Vagina (tissue), 2 donors: ENCODE results near the gene SLC15A1. TPM values are rescaled to one million over a fixed set of nuclear protein-coding genes. Genes with fewer than 3 reads are reported as not detected.

Source experiments
- DNase-seq, 2 donors: peaks; one replicate each; pipeline ENCODE4 v3.0.0-alpha.2; 2017; ENCODE audit errors: extremely low spot score in 2 of 2
- H3K27ac ChIP-seq: fragments of 200-600 bp; sonication (generic); one replicate; pipeline ENCODE4 v1.5.1; 2019
- H3K27me3 ChIP-seq: fragments of 200-600 bp; sonication (generic); one replicate; pipeline ENCODE4 v1.5.1; 2019
- H3K36me3 ChIP-seq, 2 donors: fragments of 200-600 bp; sonication (generic); one replicate each; pipeline ENCODE4 v1.5.1; 2017 to 2019
- H3K4me1 ChIP-seq: fragments of 200-600 bp; sonication (generic); one replicate; pipeline ENCODE4 v1.5.1; 2019
- H3K4me3 ChIP-seq, 2 donors: fragments of 200-600 bp; sonication (generic); 1 replicate in 1 of 2; 2 replicates in 1 of 2; pipeline ENCODE4 v1.5.1; 2016 to 2019
- H3K9me3 ChIP-seq: fragments of 200-600 bp; sonication (generic); one replicate; pipeline ENCODE4 v1.5.1; 2019
- POLR2A ChIP-seq, 2 donors: fragments of 450-650 bp; IDR thresholded peaks; one replicate each; pipeline ENCODE4 v1.6.1; 2017; ENCODE audit warnings: antibody characterized with exemption in 2 of 2, mild to moderate bottlenecking in 2 of 2, moderate library complexity in 2 of 2
- POLR2AphosphoS5 ChIP-seq, 2 donors: sonication (generic); formaldehyde crosslinking; IDR thresholded peaks; one replicate each; pipeline ENCODE4 v1.9.0; 2017; ENCODE audit warnings: antibody characterized with exemption in 2 of 2, mild to moderate bottlenecking in 2 of 2, low read depth in 1 of 2; ENCODE audit not compliant: insufficient read depth in 1 of 2
- intact Hi-C: fragments of 100-400 bp; cut with DNase I; formaldehyde crosslinking; loops from one replicate; pipeline ENCODE4 v1.15.1; 2023
- total RNA-seq: library from RNA; depleted of rRNA; stranded (reverse); fragments of >200 nt; gene quantifications from one replicate; pipeline ENCODE4 v1.2.3, GENCODE V29; 2016
- TF ChIP-seq, protein P1 (sequence below), 3 experiments: fragments of 450-650 bp in 2 of 3; fragments of 200-600 bp in 1 of 3; sonication (generic) in 1 of 3; IDR thresholded peaks; one replicate each; pipeline ENCODE4 v1.5.1; 2017 to 2019; ENCODE audit warnings: antibody characterized with exemption in 3 of 3, mild to moderate bottlenecking in 2 of 3, moderate library complexity in 2 of 3

The SLC15A1 gene
- total RNA-seq, 1 donor from 2014 or later = 7.4 TPM

DNA sequence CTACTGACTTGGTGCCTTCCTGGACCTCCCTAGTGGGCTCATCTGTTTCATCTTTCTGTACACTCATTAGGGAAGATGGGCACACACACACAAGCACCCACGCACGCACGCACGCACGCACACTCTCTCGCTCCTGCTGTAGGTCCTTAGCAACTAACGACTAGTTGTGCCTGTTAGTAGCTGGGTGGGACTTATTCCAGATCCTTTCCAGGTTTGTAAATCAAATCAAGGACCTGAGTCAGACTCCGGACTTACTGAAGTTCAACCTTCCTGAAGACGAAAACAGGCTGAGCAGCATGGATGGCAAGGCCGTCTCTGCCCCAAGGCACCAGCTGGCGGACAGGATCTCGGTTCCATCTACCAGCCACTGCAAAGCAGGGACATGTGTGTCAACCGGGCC, 76.2 kb downstream of the SLC15A1 start:
- DNase-seq = no peak
- TF ChIP-seq, protein P1, sequence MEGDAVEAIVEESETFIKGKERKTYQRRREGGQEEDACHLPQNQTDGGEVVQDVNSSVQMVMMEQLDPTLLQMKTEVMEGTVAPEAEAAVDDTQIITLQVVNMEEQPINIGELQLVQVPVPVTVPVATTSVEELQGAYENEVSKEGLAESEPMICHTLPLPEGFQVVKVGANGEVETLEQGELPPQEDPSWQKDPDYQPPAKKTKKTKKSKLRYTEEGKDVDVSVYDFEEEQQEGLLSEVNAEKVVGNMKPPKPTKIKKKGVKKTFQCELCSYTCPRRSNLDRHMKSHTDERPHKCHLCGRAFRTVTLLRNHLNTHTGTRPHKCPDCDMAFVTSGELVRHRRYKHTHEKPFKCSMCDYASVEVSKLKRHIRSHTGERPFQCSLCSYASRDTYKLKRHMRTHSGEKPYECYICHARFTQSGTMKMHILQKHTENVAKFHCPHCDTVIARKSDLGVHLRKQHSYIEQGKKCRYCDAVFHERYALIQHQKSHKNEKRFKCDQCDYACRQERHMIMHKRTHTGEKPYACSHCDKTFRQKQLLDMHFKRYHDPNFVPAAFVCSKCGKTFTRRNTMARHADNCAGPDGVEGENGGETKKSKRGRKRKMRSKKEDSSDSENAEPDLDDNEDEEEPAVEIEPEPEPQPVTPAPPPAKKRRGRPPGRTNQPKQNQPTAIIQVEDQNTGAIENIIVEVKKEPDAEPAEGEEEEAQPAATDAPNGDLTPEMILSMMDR (IDR thresholded peaks at IDR 0.05) = no peak
- TF ChIP-seq POLR2A (IDR thresholded peaks at IDR 0.05) (no peak), POLR2AphosphoS5 (IDR thresholded peaks at IDR 0.05; ENCODE audit: insufficient read depth in 1 of 2, low read depth in 1 of 2) (no peak)
- no peaks in the 10 kb centered on the region for H3K36me3 ChIP-seq
- H3K27me3 ChIP-seq = no peaks in the 10 kb centered on the region
- no peak overlapping the region for H3K4me3 ChIP-seq
- H3K9me3 ChIP-seq = no peaks in the 10 kb centered on the region
- no peak overlapping the region for H3K27ac ChIP-seq
- peaks cover 15% of the 10 kb centered on the region for H3K4me1 ChIP-seq
- intact Hi-C loops = no loop called here

DNA sequence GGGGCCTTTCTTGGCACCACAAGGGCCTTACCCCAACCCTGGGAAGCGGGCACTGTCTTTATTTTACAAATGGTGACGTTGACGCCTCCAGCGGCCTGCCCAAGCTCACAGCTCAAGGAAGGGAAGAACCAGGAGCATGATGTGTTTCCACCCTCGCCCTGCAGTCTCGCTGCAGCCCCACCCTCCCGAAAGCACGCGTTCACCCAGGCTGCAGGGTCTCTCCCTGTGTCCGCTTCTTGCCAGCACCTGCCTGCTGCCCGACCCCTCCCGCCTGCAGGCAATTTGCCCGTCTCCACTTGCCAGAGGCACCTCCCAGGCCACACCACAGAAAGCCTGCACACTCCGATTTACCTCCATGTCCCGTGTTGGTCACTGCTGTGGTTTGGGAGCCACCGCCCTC, 76.6 kb downstream of the SLC15A1 start:
- intact Hi-C loops = no loop called here
- Histone ChIP-seq H3K27ac (no peak overlapping the region), H3K9me3 (no peaks in the 10 kb centered on the region), H3K4me3 (no peak overlapping the region), H3K4me1 (peaks cover 15% of the 10 kb centered on the region), H3K36me3 (no peaks in the 10 kb centered on the region), H3K27me3 (no peaks in the 10 kb centered on the region)
- no peak for DNase-seq
- TF ChIP-seq POLR2A (IDR thresholded peaks at IDR 0.05) = no peak
- TF ChIP-seq, protein P1 (IDR thresholded peaks at IDR 0.05) = no peak
- TF ChIP-seq POLR2AphosphoS5 (IDR thresholded peaks at IDR 0.05; ENCODE audit: insufficient read depth in 1 of 2, low read depth in 1 of 2) = peak in 1 of 2 donors; percentile 12

- no peak overlapping the region for H3K27ac ChIP-seq
- no peaks in the 10 kb centered on the region for H3K27me3 ChIP-seq
- intact Hi-C loops = no loop called here
- H3K9me3 ChIP-seq = no peaks in the 10 kb centered on the region
- H3K4me1 ChIP-seq = peaks cover 15% of the 10 kb centered on the region
- DNase-seq = no peak
- no peaks in the 10 kb centered on the region for H3K36me3 ChIP-seq
- TF ChIP-seq, protein P1 (IDR thresholded peaks at IDR 0.05) = no peak
- TF ChIP-seq POLR2A (IDR thresholded peaks at IDR 0.05) (no peak), POLR2AphosphoS5 (IDR thresholded peaks at IDR 0.05; ENCODE audit: insufficient read depth in 1 of 2, low read depth in 1 of 2) (no peak)
- no peak overlapping the region for H3K4me3 ChIP-seq
Observed at GRCh38 chr13:98675066-98675465, 77.4 kb downstream of the SLC15A1 start.

- DNase-seq = no peak
- Histone ChIP-seq H3K27me3 (no peaks in the 10 kb centered on the region), H3K9me3 (no peaks in the 10 kb centered on the region), H3K27ac (no peak overlapping the region), H3K4me1 (peaks cover 15% of the 10 kb centered on the region), H3K4me3 (no peak overlapping the region), H3K36me3 (no peaks in the 10 kb centered on the region)
- TF ChIP-seq POLR2A (IDR thresholded peaks at IDR 0.05) = no peak
- TF ChIP-seq POLR2AphosphoS5 (IDR thresholded peaks at IDR 0.05; ENCODE audit: insufficient read depth in 1 of 2, low read depth in 1 of 2) = peak in 1 of 2 donors; percentile 74
- TF ChIP-seq, protein P1 (IDR thresholded peaks at IDR 0.05) = peak; percentile 83 to 92 (median 85)
- intact Hi-C loops = no loop called here
Observed at GRCh38 chr13:98672947-98673613, 79.4 kb downstream of the SLC15A1 start.

DNA sequence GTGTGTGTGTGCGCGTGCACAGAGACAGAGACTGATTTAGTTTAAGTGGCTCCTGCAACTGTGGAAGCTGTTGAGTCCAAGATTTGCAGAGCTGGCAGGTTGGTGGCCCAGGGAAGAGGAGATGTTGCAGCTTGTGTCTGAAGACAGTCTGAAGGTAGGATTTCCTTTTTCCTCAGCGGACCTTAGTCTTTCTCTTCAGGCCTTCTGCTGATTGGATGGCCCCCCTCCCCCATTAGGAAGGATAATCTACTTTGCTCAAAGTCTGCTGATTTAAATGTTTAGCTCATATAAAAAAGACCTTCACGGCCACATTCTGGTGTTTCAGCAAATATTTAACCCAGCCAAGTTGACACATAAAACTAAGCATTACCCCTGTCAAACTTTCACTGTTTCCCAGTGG, 84.3 kb downstream of the SLC15A1 start:
- H3K27ac ChIP-seq = no peak overlapping the region
- no peaks in the 10 kb centered on the region for H3K9me3 ChIP-seq
- H3K27me3 ChIP-seq = no peaks in the 10 kb centered on the region
- no peak overlapping the region for H3K4me3 ChIP-seq
- intact Hi-C loops = no loop called here
- no peaks in the 10 kb centered on the region for H3K36me3 ChIP-seq
- TF ChIP-seq, protein P1 (IDR thresholded peaks at IDR 0.05) = no peak
- TF ChIP-seq POLR2A (IDR thresholded peaks at IDR 0.05) (no peak), POLR2AphosphoS5 (IDR thresholded peaks at IDR 0.05; ENCODE audit: insufficient read depth in 1 of 2, low read depth in 1 of 2) (no peak)
- H3K4me1 ChIP-seq = peaks cover 7% of the 10 kb centered on the region
- no peak for DNase-seq
